Body of pancreas (tissue), 4 donors: Measurements from ENCODE around the gene RABGAP1. TPM values are rescaled to one million over a fixed set of nuclear protein-coding genes. Genes with fewer than 3 reads are reported as not detected.
A peak's percentile ranks its signal among the peaks of the same experiment; 100 is the strongest.

Source experiments
- ATAC-seq: fragments of 150-250 bp; one replicate; pipeline ENCODE4 v1.9.1; 2016
- DNase-seq, 4 donors: peaks; one replicate each; pipeline ENCODE4 v3.0.0-alpha.2; 2019
- H3K27ac ChIP-seq, 4 donors: fragments of 200-600 bp; sonication (generic); 1 replicate in 3 of 4; 2 replicates in 1 of 4; pipeline versions ENCODE4 v1.5.1 to v1.6.1; 2016 to 2019; ENCODE audit warnings: mild to moderate bottlenecking in 1 of 4, mixed read lengths in 1 of 4, moderate library complexity in 1 of 4
- H3K27me3 ChIP-seq, 2 donors: fragments of 200-600 bp; sonication (generic); one replicate each; pipeline ENCODE4 v1.6.0; 2016; ENCODE audit warnings: mild to moderate bottlenecking in 1 of 2
- H3K36me3 ChIP-seq, 2 donors: fragments of 200-600 bp; sonication (generic); replicated peaks in 1 of 2; 2 replicates each; pipeline ENCODE4 v1.5.1; 2016; ENCODE audit warnings: low read depth in 2 of 2; ENCODE audit not compliant: insufficient read depth in 1 of 2
- H3K4me1 ChIP-seq: fragments of 200-600 bp; sonication (generic); one replicate; pipeline ENCODE4 v1.6.0; 2016
- H3K4me3 ChIP-seq, 2 donors: fragments of 200-600 bp; sonication (generic); 1 replicate in 1 of 2; 2 replicates in 1 of 2; pipeline ENCODE4 v1.5.1; 2016 to 2019
- H3K9me3 ChIP-seq, 3 donors: fragments of 200-600 bp; sonication (generic); 1 replicate in 2 of 3; 2 replicates in 1 of 3; pipeline ENCODE4 v1.5.1; 2016
- POLR2A ChIP-seq, 3 donors: fragments of 450-650 bp; IDR thresholded peaks; one replicate each; pipeline ENCODE4 v1.6.1; 2016; ENCODE audit warnings: antibody characterized with exemption in 3 of 3, mild to moderate bottlenecking in 2 of 3
- WGBS, 2 donors: methylation state at CpG; one replicate each; pipeline ENCODE4 v1.1.5; 2017; 5-methylcytosine and 5-hydroxymethylcytosine counted together
- intact Hi-C: fragments of 100-400 bp; cut with DNase I; formaldehyde crosslinking; loops from one replicate; pipeline ENCODE4 v1.15.1; 2023
- total RNA-seq, 2 donors: library from RNA; depleted of rRNA; stranded (reverse); fragments of >200 nt; gene quantifications; one replicate each; pipeline ENCODE4 v1.1.0, GENCODE V29; 2016
- TF ChIP-seq, protein P1 (sequence below), 7 experiments: fragments of 450-650 bp in 4 of 7; fragments of 200-600 bp in 3 of 7; sonication (generic) in 3 of 7; IDR thresholded peaks; one replicate each; pipeline ENCODE4 v1.5.1; 2016 to 2019; ENCODE audit warnings: antibody characterized with exemption in 7 of 7

The RABGAP1 gene
- total RNA-seq, 2 donors from 2014 or later, result 31.1 to 33.6 TPM

DNA sequence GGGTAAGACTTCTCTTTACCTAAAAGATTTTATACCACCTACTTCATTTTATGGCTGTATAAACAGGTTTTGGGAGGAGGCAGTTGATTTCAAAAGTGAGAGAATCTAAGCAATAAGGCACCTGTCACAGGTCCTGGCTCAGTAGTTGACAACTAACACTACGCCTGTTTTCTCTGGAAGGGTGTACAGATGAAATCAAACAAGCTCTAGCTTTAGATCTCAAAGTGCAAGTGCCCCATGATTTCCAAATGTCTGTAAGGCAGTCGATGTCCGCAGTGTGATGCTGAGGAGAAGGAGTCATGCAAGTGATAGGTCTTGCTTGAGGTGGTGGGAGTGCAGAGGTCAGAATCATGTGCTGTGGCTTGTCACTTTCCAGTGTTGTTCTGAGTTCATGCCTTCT is 158.7 kb downstream of the RABGAP1 start:
- no peak for ATAC-seq
- H3K27ac ChIP-seq, result no peak overlapping the region
- TF ChIP-seq, protein P1, sequence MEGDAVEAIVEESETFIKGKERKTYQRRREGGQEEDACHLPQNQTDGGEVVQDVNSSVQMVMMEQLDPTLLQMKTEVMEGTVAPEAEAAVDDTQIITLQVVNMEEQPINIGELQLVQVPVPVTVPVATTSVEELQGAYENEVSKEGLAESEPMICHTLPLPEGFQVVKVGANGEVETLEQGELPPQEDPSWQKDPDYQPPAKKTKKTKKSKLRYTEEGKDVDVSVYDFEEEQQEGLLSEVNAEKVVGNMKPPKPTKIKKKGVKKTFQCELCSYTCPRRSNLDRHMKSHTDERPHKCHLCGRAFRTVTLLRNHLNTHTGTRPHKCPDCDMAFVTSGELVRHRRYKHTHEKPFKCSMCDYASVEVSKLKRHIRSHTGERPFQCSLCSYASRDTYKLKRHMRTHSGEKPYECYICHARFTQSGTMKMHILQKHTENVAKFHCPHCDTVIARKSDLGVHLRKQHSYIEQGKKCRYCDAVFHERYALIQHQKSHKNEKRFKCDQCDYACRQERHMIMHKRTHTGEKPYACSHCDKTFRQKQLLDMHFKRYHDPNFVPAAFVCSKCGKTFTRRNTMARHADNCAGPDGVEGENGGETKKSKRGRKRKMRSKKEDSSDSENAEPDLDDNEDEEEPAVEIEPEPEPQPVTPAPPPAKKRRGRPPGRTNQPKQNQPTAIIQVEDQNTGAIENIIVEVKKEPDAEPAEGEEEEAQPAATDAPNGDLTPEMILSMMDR (IDR thresholded peaks at IDR 0.05), result no peak
- TF ChIP-seq POLR2A (IDR thresholded peaks at IDR 0.05), result no peak
- intact Hi-C loops, result no loop called here
- no peaks in the 10 kb centered on the region for H3K9me3 ChIP-seq
- DNase-seq, result no peak
- no peak overlapping the region for H3K4me3 ChIP-seq
- H3K36me3 ChIP-seq, result peaks cover 13 to 28% of the 10 kb centered on the region in 2 donors
- no peaks in the 10 kb centered on the region for H3K4me1 ChIP-seq
- H3K27me3 ChIP-seq, result no peaks in the 10 kb centered on the region
- WGBS, 2 donors, result 84 to 89% methylated on average over 3 of the region's 3 CpGs

DNA sequence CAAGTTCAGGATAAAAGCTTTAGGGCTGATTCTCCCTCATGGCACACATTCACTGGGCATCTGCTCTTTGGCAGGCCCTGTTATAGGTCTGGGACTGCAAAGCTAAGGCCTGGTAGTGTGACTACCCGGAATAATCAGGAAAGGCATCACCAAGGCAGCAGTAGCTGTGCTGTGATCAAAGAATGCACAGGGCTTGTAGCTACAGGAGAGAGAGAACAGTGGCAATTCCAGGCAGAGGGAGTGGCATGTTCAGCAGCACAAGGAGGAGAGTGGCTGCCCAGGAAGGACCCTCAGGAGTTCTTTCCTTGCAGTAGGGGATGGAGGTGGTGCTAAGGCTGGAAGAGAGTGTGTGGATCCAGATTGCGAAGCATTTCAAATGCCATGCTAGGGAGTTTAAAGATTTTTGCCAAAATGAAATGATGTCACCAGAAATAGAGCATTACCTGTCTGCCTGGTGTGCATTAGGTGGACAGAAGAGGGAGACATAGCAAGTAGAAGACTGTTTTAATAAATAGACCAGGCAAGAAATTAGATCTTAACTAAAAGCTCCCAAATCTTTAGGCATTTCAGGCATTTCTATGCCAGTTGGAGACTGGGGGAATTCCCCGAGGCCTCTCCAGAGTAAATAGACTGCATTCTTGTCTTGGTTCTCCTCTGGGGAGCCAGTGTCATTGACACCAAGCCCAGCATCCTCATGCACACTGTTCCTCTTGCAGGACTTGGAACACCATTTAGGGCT is 161.7 kb downstream of the RABGAP1 start:
- intact Hi-C loops, result no loop called here
- Histone ChIP-seq H3K9me3 (no peaks in the 10 kb centered on the region), H3K36me3 (peaks cover 13 to 24% of the 10 kb centered on the region in 2 donors), H3K4me1 (no peaks in the 10 kb centered on the region), H3K27ac (no peak overlapping the region), H3K27me3 (no peaks in the 10 kb centered on the region), H3K4me3 (no peak overlapping the region)
- WGBS, 2 donors, result 74 to 79% methylated on average over 3 of the region's 3 CpGs
- DNase-seq, result no peak
- TF ChIP-seq, protein P1 (IDR thresholded peaks at IDR 0.05), result peak in 2 of 7 experiments; percentile 31 to 35
- TF ChIP-seq POLR2A (IDR thresholded peaks at IDR 0.05), result no peak
- ATAC-seq, result no peak

DNA sequence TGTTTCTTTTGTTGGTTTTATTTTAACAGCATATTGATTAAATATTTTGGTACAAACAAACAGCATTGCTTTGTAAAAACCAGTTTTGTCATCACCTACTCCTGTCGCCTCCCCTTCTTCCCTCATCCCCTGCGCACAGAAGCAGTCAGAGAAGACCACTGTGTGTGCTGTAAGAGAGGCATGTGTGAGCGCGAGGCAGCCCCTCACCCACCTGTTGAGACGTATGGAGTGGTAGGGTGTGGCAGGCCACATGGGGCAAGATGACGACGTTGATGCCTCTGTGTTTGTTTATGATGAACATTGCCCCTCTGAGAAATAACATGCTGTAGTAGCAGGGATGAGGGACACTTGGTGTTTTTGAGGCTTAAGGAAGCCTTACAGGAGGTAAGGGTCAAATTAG is 164.0 kb downstream of the RABGAP1 start:
- DNase-seq (no peak), ATAC-seq (no peak)
- Histone ChIP-seq H3K4me3 (no peak overlapping the region), H3K27ac (no peak overlapping the region), H3K27me3 (no peaks in the 10 kb centered on the region), H3K9me3 (no peaks in the 10 kb centered on the region), H3K4me1 (no peaks in the 10 kb centered on the region), H3K36me3 (peaks cover 4 to 9% of the 10 kb centered on the region in 2 donors)
- 70 to 71% methylated on average over 7 of the region's 7 CpGs for WGBS, 2 donors
- no peak for TF ChIP-seq POLR2A (IDR thresholded peaks at IDR 0.05)
- TF ChIP-seq, protein P1 (IDR thresholded peaks at IDR 0.05), result no peak
- intact Hi-C loops, result no loop called here

DNA sequence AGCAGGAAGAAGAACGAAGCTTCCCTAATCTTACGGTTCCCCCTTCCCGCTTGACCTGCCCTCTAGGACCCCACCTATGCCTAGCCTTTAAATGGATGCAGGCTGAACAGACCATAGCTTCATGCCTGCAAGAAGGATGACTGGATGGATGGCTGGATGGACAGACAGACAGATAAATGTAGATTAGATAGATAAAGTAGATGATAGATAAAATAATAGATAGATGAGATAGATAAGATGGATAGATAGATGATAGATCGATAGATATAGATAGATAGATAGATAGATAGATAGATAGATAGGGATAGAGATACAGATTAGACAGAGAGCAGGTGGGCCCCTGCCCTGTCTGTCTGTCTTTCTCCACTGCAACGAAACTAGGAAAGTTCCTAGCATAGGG is 164.7 kb downstream of the RABGAP1 start:
- H3K27ac ChIP-seq, result no peak overlapping the region
- no peak overlapping the region for H3K4me3 ChIP-seq
- TF ChIP-seq, protein P1 (IDR thresholded peaks at IDR 0.05), result no peak
- TF ChIP-seq POLR2A (IDR thresholded peaks at IDR 0.05), result no peak
- H3K36me3 ChIP-seq, result peaks cover 4 to 9% of the 10 kb centered on the region in 2 donors
- ATAC-seq, result no peak
- intact Hi-C loops, result no loop called here
- H3K9me3 ChIP-seq, result no peaks in the 10 kb centered on the region
- no peaks in the 10 kb centered on the region for H3K27me3 ChIP-seq
- WGBS, 2 donors, result 85% methylated on average over 5 of the region's 5 CpGs
- no peaks in the 10 kb centered on the region for H3K4me1 ChIP-seq
- DNase-seq, result no peak
